K562 (cell line): ENCODE data around the gene COL15A1. TPM values are rescaled to one million over a fixed set of nuclear protein-coding genes. Genes with fewer than 3 reads are reported as not detected.

Experiments
- CBFB ChIP-seq: sonication (generic); formaldehyde crosslinking; IDR thresholded peaks from 2 replicates; pipeline ENCODE4 v1.4.0; 2020; ENCODE audit warnings: mild to moderate bottlenecking, missing genetic modification reagents
- ETV6 ChIP-seq, 3 experiments: fragments of 150-350 bp in 1 of 3; sonication (generic) in 1 of 3; formaldehyde crosslinking in 1 of 3; IDR thresholded peaks; 2 replicates each; pipeline versions ENCODE4 v1.6.1 to v1.8.0; 2014 to 2022; ENCODE audit warnings: borderline replicate concordance in 2 of 3, low read depth in 2 of 3, antibody characterized with exemption in 1 of 3, low read length in 1 of 3, mild to moderate bottlenecking in 1 of 3, missing genetic modification reagents in 1 of 3
- GABPB2 ChIP-seq: fragments of 250-450 bp; sonication (Bioruptor Pico); conservative IDR thresholded peaks from 2 replicates; pipeline ENCODE4 v1.5.1; 2021; ENCODE audit warnings: mild to moderate bottlenecking
- KDM5B ChIP-seq: fragments of 200-600 bp; sonication (generic); IDR thresholded peaks from 2 replicates; pipeline ENCODE4 v1.6.1; 2012; ENCODE audit warnings: low read depth, mild to moderate bottlenecking, moderate library complexity, low read length, control low read depth, inconsistent platforms; ENCODE audit not compliant: insufficient replicate concordance
- MAFF ChIP-seq: IDR thresholded peaks from 2 replicates; pipeline ENCODE4 v1.6.1; 2012; ENCODE audit warnings: low read length, improper control_type of control experiment
- MTF1 ChIP-seq: fragments of 250-450 bp; sonication (Bioruptor Pico); IDR thresholded peaks from 2 replicates; pipeline ENCODE4 v1.9.0; 2021; ENCODE audit warnings: moderate library complexity, mild to moderate bottlenecking, inconsistent platforms, borderline replicate concordance
- RBM25 ChIP-seq: fragments of 200-400 bp; formaldehyde crosslinking; IDR thresholded peaks from 2 replicates; pipeline ENCODE4 v1.6.1; 2018; ENCODE audit warnings: low read length, low read depth, moderate library complexity; ENCODE audit not compliant: severe bottlenecking
- RNF2 ChIP-seq: sonication (generic); IDR thresholded peaks from 2 replicates; pipeline ENCODE4 v1.6.1; 2016
- SAFB ChIP-seq: fragments of 200-400 bp; formaldehyde crosslinking; IDR thresholded peaks from 2 replicates; pipeline ENCODE4 v1.6.1; 2017; ENCODE audit warnings: low read depth, low read length, borderline replicate concordance
- SAFB2 ChIP-seq: fragments of 200-400 bp; formaldehyde crosslinking; IDR thresholded peaks from 2 replicates; pipeline ENCODE4 v1.6.1; 2018; ENCODE audit warnings: borderline replicate concordance, low read length, low read depth, moderate library complexity; ENCODE audit not compliant: severe bottlenecking
- ZNF217 ChIP-seq: sonication (generic); formaldehyde crosslinking; IDR thresholded peaks from 2 replicates; pipeline ENCODE4 v1.8.0; 2022; ENCODE audit warnings: mild to moderate bottlenecking, missing genetic modification reagents
- ZNF384 ChIP-seq: IDR thresholded peaks from 2 replicates; pipeline ENCODE4 v1.6.1; 2012; ENCODE audit warnings: low read depth, low read length, improper control_type of control experiment
- ZNF609 ChIP-seq: sonication (generic); formaldehyde crosslinking; IDR thresholded peaks from 2 replicates; pipeline ENCODE4 v1.8.1; 2023; ENCODE audit warnings: missing genetic modification reagents, mild to moderate bottlenecking, borderline replicate concordance
- polyA plus RNA-seq, 8 experiments: library from polyadenylated mRNA; depleted of rRNA in 4 of 8; stranded (reverse) in 5 of 8; unstranded in 3 of 8; fragments of >200 nt; fragmentation: Nextera tagmentation in 2 of 8; fragmentation: Illumina TruSeq in 1 of 8; extraction: Ambion mirVana in 2 of 8; extraction: Trizol in 1 of 8; gene quantifications; 2 replicates each; pipeline versions ENCODE4 v1.2.1 to v1.2.3, GENCODE V29; 2011 to 2014; ENCODE audit warnings: inconsistent platforms in 1 of 8, missing spikeins in 1 of 8
- total RNA-seq, 7 experiments: library from RNA; depleted of rRNA in 6 of 7; stranded (reverse); fragments of >200 nt in 6 of 7; fragmentation: Illumina TruSeq in 2 of 7; extraction: Trizol in 2 of 7; gene quantifications; 2 replicates each; pipeline versions ENCODE4 v1.2.1 to v1.2.3, GENCODE V29; 2011 to 2021; ENCODE audit warnings: low replicate concordance in 1 of 7
- TF ChIP-seq, protein P1 (sequence below): sonication (generic); formaldehyde crosslinking; IDR thresholded peaks from 2 replicates; pipeline ENCODE4 v1.8.1; 2023; ENCODE audit warnings: mild to moderate bottlenecking, missing genetic modification reagents
- TF ChIP-seq, protein P2 (sequence below): fragments of 450-650 bp; IDR thresholded peaks from 2 replicates; pipeline ENCODE4 v1.6.1; 2016
- TF ChIP-seq, protein P3 (sequence below): fragments of 450-650 bp; formaldehyde crosslinking; IDR thresholded peaks from 2 replicates; pipeline ENCODE4 v1.4.0; 2022; ENCODE audit warnings: missing genetic modification characterization
- TF ChIP-seq, protein P4 (sequence below): fragments of 250-450 bp; sonication (Bioruptor Pico); IDR thresholded peaks from 2 replicates; pipeline ENCODE4 v1.5.0; 2020; ENCODE audit warnings: mild to moderate bottlenecking

COL15A1 gene
- total and polyA plus RNA-seq, 9 of the 15 experiments (the other 6 are each of a cell fraction or from before 2014, with no cell fraction given) = 0.46 to 5.1 (median 2.6) TPM

DNA sequence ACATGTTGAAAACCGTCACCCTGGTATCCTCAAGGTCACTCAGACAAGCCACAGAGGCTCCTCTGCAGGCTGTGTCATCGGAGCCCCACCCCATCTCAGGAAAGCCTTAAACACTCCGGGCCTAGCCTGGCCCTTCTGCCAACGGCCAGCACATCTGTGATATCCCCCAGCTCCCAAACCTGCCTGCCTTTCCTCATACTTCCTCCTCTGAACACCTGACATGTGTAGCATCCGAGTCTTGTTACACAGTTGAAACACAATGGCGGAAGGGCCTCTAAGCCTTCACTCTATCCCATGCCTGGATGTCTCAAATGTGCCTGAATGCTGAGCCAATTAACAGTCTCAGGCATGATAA lies 128.3 kb downstream of the COL15A1 start (continued):
- TF ChIP-seq, protein P1, sequence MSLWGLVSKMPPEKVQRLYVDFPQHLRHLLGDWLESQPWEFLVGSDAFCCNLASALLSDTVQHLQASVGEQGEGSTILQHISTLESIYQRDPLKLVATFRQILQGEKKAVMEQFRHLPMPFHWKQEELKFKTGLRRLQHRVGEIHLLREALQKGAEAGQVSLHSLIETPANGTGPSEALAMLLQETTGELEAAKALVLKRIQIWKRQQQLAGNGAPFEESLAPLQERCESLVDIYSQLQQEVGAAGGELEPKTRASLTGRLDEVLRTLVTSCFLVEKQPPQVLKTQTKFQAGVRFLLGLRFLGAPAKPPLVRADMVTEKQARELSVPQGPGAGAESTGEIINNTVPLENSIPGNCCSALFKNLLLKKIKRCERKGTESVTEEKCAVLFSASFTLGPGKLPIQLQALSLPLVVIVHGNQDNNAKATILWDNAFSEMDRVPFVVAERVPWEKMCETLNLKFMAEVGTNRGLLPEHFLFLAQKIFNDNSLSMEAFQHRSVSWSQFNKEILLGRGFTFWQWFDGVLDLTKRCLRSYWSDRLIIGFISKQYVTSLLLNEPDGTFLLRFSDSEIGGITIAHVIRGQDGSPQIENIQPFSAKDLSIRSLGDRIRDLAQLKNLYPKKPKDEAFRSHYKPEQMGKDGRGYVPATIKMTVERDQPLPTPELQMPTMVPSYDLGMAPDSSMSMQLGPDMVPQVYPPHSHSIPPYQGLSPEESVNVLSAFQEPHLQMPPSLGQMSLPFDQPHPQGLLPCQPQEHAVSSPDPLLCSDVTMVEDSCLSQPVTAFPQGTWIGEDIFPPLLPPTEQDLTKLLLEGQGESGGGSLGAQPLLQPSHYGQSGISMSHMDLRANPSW (CRISPR knock-in tag) = no peak
- TF ChIP-seq RBM25 (no peak), ZNF384 (no peak), GABPB2 (CRISPR knock-in tag) (no peak), RNF2 (no peak), ZNF217 (CRISPR knock-in tag) (no peak), ZNF609 (no peak), MTF1 (CRISPR knock-in tag) (no peak), SAFB2 (no peak), SAFB (no peak), ETV6 (IDR thresholded peaks at IDR 0.05; ENCODE audit: borderline replicate concordance in 1 of 2, low read depth in 2 of 2, low read length in 1 of 2) (no peak), ETV6 (CRISPR knock-in tag; IDR thresholded peaks at IDR 0.05; ENCODE audit: borderline replicate concordance) (no peak), CBFB (CRISPR knock-in tag) (no peak), MAFF (no peak), KDM5B (no peak)
- TF ChIP-seq, protein P2, sequence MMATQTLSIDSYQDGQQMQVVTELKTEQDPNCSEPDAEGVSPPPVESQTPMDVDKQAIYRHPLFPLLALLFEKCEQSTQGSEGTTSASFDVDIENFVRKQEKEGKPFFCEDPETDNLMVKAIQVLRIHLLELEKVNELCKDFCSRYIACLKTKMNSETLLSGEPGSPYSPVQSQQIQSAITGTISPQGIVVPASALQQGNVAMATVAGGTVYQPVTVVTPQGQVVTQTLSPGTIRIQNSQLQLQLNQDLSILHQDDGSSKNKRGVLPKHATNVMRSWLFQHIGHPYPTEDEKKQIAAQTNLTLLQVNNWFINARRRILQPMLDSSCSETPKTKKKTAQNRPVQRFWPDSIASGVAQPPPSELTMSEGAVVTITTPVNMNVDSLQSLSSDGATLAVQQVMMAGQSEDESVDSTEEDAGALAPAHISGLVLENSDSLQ = no peak
- TF ChIP-seq, protein P3, sequence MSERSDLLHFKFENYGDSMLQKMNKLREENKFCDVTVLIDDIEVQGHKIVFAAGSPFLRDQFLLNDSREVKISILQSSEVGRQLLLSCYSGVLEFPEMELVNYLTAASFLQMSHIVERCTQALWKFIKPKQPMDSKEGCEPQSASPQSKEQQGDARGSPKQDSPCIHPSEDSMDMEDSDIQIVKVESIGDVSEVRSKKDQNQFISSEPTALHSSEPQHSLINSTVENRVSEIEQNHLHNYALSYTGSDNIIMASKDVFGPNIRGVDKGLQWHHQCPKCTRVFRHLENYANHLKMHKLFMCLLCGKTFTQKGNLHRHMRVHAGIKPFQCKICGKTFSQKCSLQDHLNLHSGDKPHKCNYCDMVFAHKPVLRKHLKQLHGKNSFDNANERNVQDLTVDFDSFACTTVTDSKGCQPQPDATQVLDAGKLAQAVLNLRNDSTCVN (CRISPR knock-in tag) = no peak
- TF ChIP-seq, protein P4, sequence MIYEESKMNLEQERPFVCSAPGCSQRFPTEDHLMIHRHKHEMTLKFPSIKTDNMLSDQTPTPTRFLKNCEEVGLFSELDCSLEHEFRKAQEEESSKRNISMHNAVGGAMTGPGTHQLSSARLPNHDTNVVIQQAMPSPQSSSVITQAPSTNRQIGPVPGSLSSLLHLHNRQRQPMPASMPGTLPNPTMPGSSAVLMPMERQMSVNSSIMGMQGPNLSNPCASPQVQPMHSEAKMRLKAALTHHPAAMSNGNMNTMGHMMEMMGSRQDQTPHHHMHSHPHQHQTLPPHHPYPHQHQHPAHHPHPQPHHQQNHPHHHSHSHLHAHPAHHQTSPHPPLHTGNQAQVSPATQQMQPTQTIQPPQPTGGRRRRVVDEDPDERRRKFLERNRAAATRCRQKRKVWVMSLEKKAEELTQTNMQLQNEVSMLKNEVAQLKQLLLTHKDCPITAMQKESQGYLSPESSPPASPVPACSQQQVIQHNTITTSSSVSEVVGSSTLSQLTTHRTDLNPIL (CRISPR knock-in tag) = 0 out of 2 replicates have a peak, but pooled peaks have one; percentile 75
